Heart left ventricle (tissue), 13 donors: ENCODE results near the gene C2orf78.

Source experiments
- POLR2A ChIP-seq, 2 donors: fragments of 450-650 bp; IDR thresholded peaks; one replicate each; pipeline ENCODE4 v1.6.1; 2017; ENCODE audit warnings: antibody characterized with exemption in 2 of 2, mild to moderate bottlenecking in 2 of 2, moderate library complexity in 2 of 2
- TF ChIP-seq, protein P1 (sequence below), 12 donors: fragments of 200-600 bp; sonication (generic) in 4 of 12; IDR thresholded peaks; one replicate each; pipeline versions ENCODE4 v1.5.0 to v1.8.0; 2018 to 2022; ENCODE audit warnings: antibody characterized with exemption in 12 of 12, mild to moderate bottlenecking in 5 of 12
- donor health status: ischemic (EF 13 %, LVEDD 7.1; RV severe dilation, severe dysfunction).
- donor health status: DM: no; HTN: yes; CAD: no.
- donor health status: DM: no; HTN: no; CAD: no.
- donor health status: ischemic (EF 25% LVEDD 6.9; RV normal size, moderate dysfunction).
- donor health status: ischemic (EF 25% LVEDD 5.7; RV mildly dilated, moderate dysfunction).
- donor health status: ischemic (EF 35%, LVEDD 5.7; RV mildly dilated, moderate dysfunction).
- donor health status: nonischemic (EF 11% LVEDD 7.7; RV severe dilation, severe dysfunction).
- donor health status: DM: yes; HTN: yes; CAD: no.
- donor health status: PGD.
- donor health status: ischemic (EF 29% LVEDD 5.4; RV normal size, mild dysfunction).
- donor health status: nonischemic (EF 23%, LVEDD 6.1; RV moderate dilation, normal function).

- TF ChIP-seq, protein P1, sequence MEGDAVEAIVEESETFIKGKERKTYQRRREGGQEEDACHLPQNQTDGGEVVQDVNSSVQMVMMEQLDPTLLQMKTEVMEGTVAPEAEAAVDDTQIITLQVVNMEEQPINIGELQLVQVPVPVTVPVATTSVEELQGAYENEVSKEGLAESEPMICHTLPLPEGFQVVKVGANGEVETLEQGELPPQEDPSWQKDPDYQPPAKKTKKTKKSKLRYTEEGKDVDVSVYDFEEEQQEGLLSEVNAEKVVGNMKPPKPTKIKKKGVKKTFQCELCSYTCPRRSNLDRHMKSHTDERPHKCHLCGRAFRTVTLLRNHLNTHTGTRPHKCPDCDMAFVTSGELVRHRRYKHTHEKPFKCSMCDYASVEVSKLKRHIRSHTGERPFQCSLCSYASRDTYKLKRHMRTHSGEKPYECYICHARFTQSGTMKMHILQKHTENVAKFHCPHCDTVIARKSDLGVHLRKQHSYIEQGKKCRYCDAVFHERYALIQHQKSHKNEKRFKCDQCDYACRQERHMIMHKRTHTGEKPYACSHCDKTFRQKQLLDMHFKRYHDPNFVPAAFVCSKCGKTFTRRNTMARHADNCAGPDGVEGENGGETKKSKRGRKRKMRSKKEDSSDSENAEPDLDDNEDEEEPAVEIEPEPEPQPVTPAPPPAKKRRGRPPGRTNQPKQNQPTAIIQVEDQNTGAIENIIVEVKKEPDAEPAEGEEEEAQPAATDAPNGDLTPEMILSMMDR (IDR thresholded peaks at IDR 0.05), result no peak
- no peak for TF ChIP-seq POLR2A (IDR thresholded peaks at IDR 0.05)
These were observed 37.1 kb upstream of the C2orf78 start for GRCh38 chr2:73746877-73747208.
